Osteocyte (in vitro differentiated cells): ENCODE results near the gene TEDC2. TPM values are rescaled to one million over a fixed set of nuclear protein-coding genes. Genes with fewer than 3 reads are reported as not detected.

Experiments used
- DNase-seq: peaks from one replicate; pipeline ENCODE4 v3.0.0; 2021; ENCODE audit warnings: mixed read lengths; ENCODE audit not compliant: unreplicated experiment; ENCODE audit errors: extremely low spot score
- H3K27ac Mint-ChIP-seq: one replicate; pipeline ENCODE4 v1.8.0; 2021; ENCODE audit warnings: mild to moderate bottlenecking, mixed read lengths; ENCODE audit not compliant: unreplicated experiment
- H3K27me3 Mint-ChIP-seq: one replicate; pipeline ENCODE4 v1.8.0; 2021; ENCODE audit warnings: mixed read lengths; ENCODE audit not compliant: unreplicated experiment
- H3K36me3 Mint-ChIP-seq: one replicate; pipeline ENCODE4 v1.8.0; 2021; ENCODE audit warnings: mixed read lengths; ENCODE audit not compliant: unreplicated experiment
- H3K4me1 Mint-ChIP-seq: one replicate; pipeline ENCODE4 v1.8.0; 2021; ENCODE audit warnings: mixed read lengths; ENCODE audit not compliant: unreplicated experiment
- H3K4me3 Mint-ChIP-seq: one replicate; pipeline ENCODE4 v1.8.0; 2021; ENCODE audit warnings: mild to moderate bottlenecking, moderate library complexity, mixed read lengths; ENCODE audit not compliant: unreplicated experiment
- H3K9me3 Mint-ChIP-seq: one replicate; pipeline ENCODE4 v1.8.0; 2021; ENCODE audit warnings: mixed read lengths; ENCODE audit not compliant: unreplicated experiment
- CTCF ChIP-seq: fragments of 200-600 bp; sonication (generic); IDR thresholded peaks from 2 replicates; pipeline ENCODE4 v1.5.0; 2021; ENCODE audit warnings: antibody characterized with exemption, mild to moderate bottlenecking, moderate library complexity
- total RNA-seq: library from RNA; stranded (reverse); gene quantifications from 2 replicates; pipeline ENCODE4 v1.2.1, GENCODE V29; 2021

TEDC2 gene
- total RNA-seq, 1 donor from 2014 or later = 4.4 TPM

- no peaks in the 10 kb centered on the region for H3K36me3 Mint-ChIP-seq
- no peaks in the 10 kb centered on the region for H3K27me3 Mint-ChIP-seq
- no peak overlapping the region for H3K27ac Mint-ChIP-seq
- DNase-seq = no peak
- H3K9me3 Mint-ChIP-seq = no peaks in the 10 kb centered on the region
- peak overlapping the region; percentile 10 for H3K4me3 Mint-ChIP-seq
- TF ChIP-seq CTCF = no peak
- H3K4me1 Mint-ChIP-seq = peaks cover 40% of the 10 kb centered on the region
Measured at GRCh38 chr16:2471653-2472487, 12.0 kb downstream of the TEDC2 start.

- no peaks in the 10 kb centered on the region for H3K36me3 Mint-ChIP-seq
Measured at GRCh38 chr16:2472488-2472864, 12.6 kb downstream of the TEDC2 start.

GRCh38 chr16:2472885-2473445 is 13.1 kb downstream of the TEDC2 start:
- Mint-ChIP-seq H3K4me3 (peak overlapping the region; percentile 65), H3K4me1 (peaks cover 45% of the 10 kb centered on the region), H3K27ac (no peak overlapping the region), H3K9me3 (no peaks in the 10 kb centered on the region), H3K36me3 (no peaks in the 10 kb centered on the region), H3K27me3 (no peaks in the 10 kb centered on the region)
- TF ChIP-seq CTCF = no peak
- DNase-seq = no peak

More at GRCh38 chr16:2472488-2472864, 12.6 kb downstream of the TEDC2 start:
- H3K9me3 Mint-ChIP-seq = no peaks in the 10 kb centered on the region
- H3K4me1 Mint-ChIP-seq = peaks cover 40% of the 10 kb centered on the region
- no peak for DNase-seq
- H3K27me3 Mint-ChIP-seq = no peaks in the 10 kb centered on the region
- H3K27ac Mint-ChIP-seq = no peak overlapping the region
- TF ChIP-seq CTCF = no peak
- H3K4me3 Mint-ChIP-seq = peak overlapping the region; percentile 32

GRCh38 chr16:2473446-2473926 is 13.6 kb downstream of the TEDC2 start:
- Mint-ChIP-seq H3K27ac (no peak overlapping the region), H3K36me3 (no peaks in the 10 kb centered on the region), H3K4me3 (peak overlapping the region; percentile 65), H3K9me3 (no peaks in the 10 kb centered on the region), H3K27me3 (no peaks in the 10 kb centered on the region), H3K4me1 (peaks cover 47% of the 10 kb centered on the region)
- DNase-seq = no peak
- TF ChIP-seq CTCF = no peak
